Smooth muscle cell (in vitro differentiated cells): ENCODE measurements around the gene FSD2. TPM values are rescaled to one million over a fixed set of nuclear protein-coding genes. Genes with fewer than 3 reads are reported as not detected.

ENCODE experiments used
- DNase-seq: peaks from one replicate; lab custom pipeline; 2025; ENCODE audit not compliant: unreplicated experiment; lab: John Stamatoyannopoulos, UW
- H2AFZ ChIP-seq: fragments of 200-600 bp; sonication (generic); 2 replicates; pipeline ENCODE4 v1.6.0; 2016; ENCODE audit warnings: antibody characterized with exemption, low read depth, mild to moderate bottlenecking
- H3F3A ChIP-seq: fragments of 200-600 bp; sonication (generic); 2 replicates; pipeline ENCODE4 v1.6.0; 2017; ENCODE audit warnings: antibody characterized with exemption, low read depth
- H3K27ac ChIP-seq: fragments of 200-600 bp; sonication (generic); 2 replicates; pipeline ENCODE4 v1.5.1; 2016; ENCODE audit warnings: low read depth, mild to moderate bottlenecking
- H3K27me3 ChIP-seq: fragments of 200-600 bp; sonication (generic); 2 replicates; pipeline ENCODE4 v1.6.1; 2016; ENCODE audit warnings: low read depth, mild to moderate bottlenecking
- H3K36me3 ChIP-seq: fragments of 200-600 bp; sonication (generic); 2 replicates; pipeline ENCODE4 v1.5.1; 2016; ENCODE audit warnings: low read depth
- H3K4me1 ChIP-seq: fragments of 200-600 bp; sonication (generic); 2 replicates; pipeline ENCODE4 v1.5.1; 2016; ENCODE audit warnings: low read depth
- H3K4me2 ChIP-seq: fragments of 200-600 bp; sonication (generic); 2 replicates; pipeline ENCODE4 v1.6.0; 2016; ENCODE audit warnings: mild to moderate bottlenecking
- H3K4me3 ChIP-seq: fragments of 200-600 bp; sonication (generic); 2 replicates; pipeline ENCODE4 v1.5.1; 2016; ENCODE audit warnings: mild to moderate bottlenecking
- H3K79me2 ChIP-seq: fragments of 200-600 bp; sonication (generic); 2 replicates; pipeline ENCODE4 v1.6.0; 2016; ENCODE audit warnings: low read depth, mild to moderate bottlenecking
- H3K9ac ChIP-seq: fragments of 200-600 bp; sonication (generic); 2 replicates; pipeline ENCODE4 v1.6.0; 2016; ENCODE audit warnings: low read depth
- H3K9me3 ChIP-seq: fragments of 200-600 bp; sonication (generic); replicated peaks from 2 replicates; pipeline ENCODE4 v1.5.1; 2016; ENCODE audit warnings: low read depth
- H4K20me1 ChIP-seq: fragments of 200-600 bp; sonication (generic); 2 replicates; pipeline ENCODE4 v1.6.0; 2016; ENCODE audit warnings: low read depth
- CTCF ChIP-seq: fragments of 200-600 bp; sonication (generic); IDR thresholded peaks from 2 replicates; pipeline ENCODE4 v1.5.1; 2017; ENCODE audit warnings: borderline replicate concordance, mild to moderate bottlenecking, antibody characterized with exemption; ENCODE audit not compliant: insufficient read depth, poor library complexity, severe bottlenecking
- WGBS: methylation state at CpG from one replicate; pipeline ENCODE4 v1.1.7; 2016; ENCODE audit warnings: low lambda C conversion rate; 5-methylcytosine and 5-hydroxymethylcytosine counted together
- polyA plus RNA-seq: library from polyadenylated mRNA; unstranded; fragments of >200 nt; fragmentation: Nextera tagmentation; extraction: Ambion mirVana; gene quantifications from 2 replicates; pipeline ENCODE4 v1.2.1, GENCODE V29; 2016
- total RNA-seq: library from RNA; depleted of rRNA; stranded (reverse); fragments of >200 nt; gene quantifications from 2 replicates; pipeline ENCODE4 v1.2.3, GENCODE V29; 2014

Gene FSD2
- total and polyA plus RNA-seq, 2 experiments from 2014 or later: not detected

GRCh38 chr15:82764117-82764490, 41.8 kb downstream of the FSD2 start:
- 98% methylated on average over 4 of the region's 4 CpGs for WGBS
- no peak for DNase-seq
- Histone ChIP-seq H3K9ac (no peak overlapping the region), H4K20me1 (peaks cover 21% of the 10 kb centered on the region), H3K79me2 (no peaks in the 10 kb centered on the region), H3K27me3 (no peaks in the 10 kb centered on the region), H3K36me3 (no peaks in the 10 kb centered on the region), H3K27ac (no peak overlapping the region), H3K4me3 (no peak overlapping the region), H3K4me1 (no peaks in the 10 kb centered on the region), H3F3A (no peaks in the 10 kb centered on the region), H3K4me2 (no peak overlapping the region), H3K9me3 (no peaks in the 10 kb centered on the region), H2AFZ (no peak overlapping the region)
- TF ChIP-seq CTCF: no peak

GRCh38 chr15:82763361-82764116, 42.3 kb downstream of the FSD2 start:
- no peak for DNase-seq
- H3K27ac ChIP-seq: no peak overlapping the region
- H3K27me3 ChIP-seq: no peaks in the 10 kb centered on the region
- no peak overlapping the region for H2AFZ ChIP-seq
- no peak overlapping the region for H3K9ac ChIP-seq
- H3K4me3 ChIP-seq: no peak overlapping the region
- no peaks in the 10 kb centered on the region for H3K4me1 ChIP-seq
- WGBS: 86% methylated on average over 7 of the region's 7 CpGs
- H3K4me2 ChIP-seq: no peak overlapping the region
- H3K9me3 ChIP-seq: no peaks in the 10 kb centered on the region
- no peak for TF ChIP-seq CTCF
- no peaks in the 10 kb centered on the region for H3K79me2 ChIP-seq
- no peaks in the 10 kb centered on the region for H3K36me3 ChIP-seq
- H4K20me1 ChIP-seq: peaks cover 24% of the 10 kb centered on the region
- H3F3A ChIP-seq: no peaks in the 10 kb centered on the region

GRCh38 chr15:82751308-82751707, 54.6 kb downstream of the FSD2 start:
- Histone ChIP-seq H3K36me3 (peaks cover 17% of the 10 kb centered on the region), H4K20me1 (peaks cover 12% of the 10 kb centered on the region), H3K4me1 (peaks cover 8% of the 10 kb centered on the region), H3K79me2 (peaks cover 40% of the 10 kb centered on the region), H3K9me3 (no peaks in the 10 kb centered on the region), H2AFZ (no peak overlapping the region), H3K27me3 (no peaks in the 10 kb centered on the region), H3K4me3 (peak overlapping the region; percentile 78), H3K4me2 (peak overlapping the region; percentile 94), H3K9ac (peak overlapping the region; percentile 46), H3F3A (peaks cover 5% of the 10 kb centered on the region), H3K27ac (no peak overlapping the region)
- DNase-seq: no peak
- TF ChIP-seq CTCF: no peak
- 59% methylated on average over 4 of the region's 4 CpGs for WGBS

GRCh38 chr15:82750831-82751180, 55.1 kb downstream of the FSD2 start:
- Histone ChIP-seq H3K4me3 (peak overlapping the region; percentile 78), H3K4me2 (peak overlapping the region; percentile 94), H3F3A (peaks cover 5% of the 10 kb centered on the region), H3K79me2 (peaks cover 40% of the 10 kb centered on the region), H2AFZ (peak overlapping the region; percentile 78), H3K9ac (peak overlapping the region; percentile 46), H3K36me3 (peaks cover 12% of the 10 kb centered on the region), H3K9me3 (no peaks in the 10 kb centered on the region), H4K20me1 (peaks cover 12% of the 10 kb centered on the region), H3K4me1 (peaks cover 8% of the 10 kb centered on the region), H3K27ac (peak overlapping the region; percentile 86), H3K27me3 (no peaks in the 10 kb centered on the region)
- no peak for DNase-seq
- WGBS: 5% methylated on average over 8 of the region's 8 CpGs
- TF ChIP-seq CTCF: no peak
